Peyer's patch (tissue), 4 donors: ENCODE data around the gene CRYL1.

Experiments
- POLR2A ChIP-seq, 2 donors: fragments of 450-650 bp; IDR thresholded peaks; one replicate each; pipeline ENCODE4 v1.5.1; 2017; ENCODE audit warnings: antibody characterized with exemption in 2 of 2, mild to moderate bottlenecking in 2 of 2, moderate library complexity in 2 of 2
- TF ChIP-seq, protein P1 (sequence below), 6 experiments: fragments of 450-650 bp in 4 of 6; fragments of 200-600 bp in 2 of 6; sonication (generic) in 1 of 6; IDR thresholded peaks; one replicate each; pipeline ENCODE4 v1.5.1; 2017 to 2019; ENCODE audit warnings: antibody characterized with exemption in 6 of 6, mild to moderate bottlenecking in 3 of 6, moderate library complexity in 1 of 6

DNA sequence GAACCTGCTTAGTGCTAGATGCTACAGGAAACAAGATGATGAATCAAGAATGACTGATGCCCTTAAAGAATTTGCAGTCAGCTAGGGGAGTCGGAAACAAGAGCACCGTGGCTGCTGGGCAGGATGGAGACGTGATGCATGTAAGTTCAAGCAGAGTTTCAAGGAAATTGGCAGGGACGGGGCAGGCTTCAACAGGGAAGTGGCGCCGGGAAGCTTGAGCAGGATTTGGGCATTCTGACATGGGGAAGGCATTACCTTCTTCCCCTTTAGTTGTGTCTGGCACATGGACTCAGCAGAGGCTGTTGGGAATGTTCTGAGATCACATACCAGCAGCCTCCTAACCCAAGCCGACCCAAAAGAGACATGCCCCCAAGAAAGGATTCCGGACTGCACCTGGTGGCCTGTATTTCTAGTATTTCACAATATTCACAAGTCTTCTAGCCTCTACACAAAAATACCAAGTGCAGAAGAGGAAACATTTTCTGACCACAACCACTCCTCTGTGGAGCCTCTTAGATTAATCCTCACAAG is 138.2 kb downstream of the CRYL1 start:
- TF ChIP-seq, protein P1, sequence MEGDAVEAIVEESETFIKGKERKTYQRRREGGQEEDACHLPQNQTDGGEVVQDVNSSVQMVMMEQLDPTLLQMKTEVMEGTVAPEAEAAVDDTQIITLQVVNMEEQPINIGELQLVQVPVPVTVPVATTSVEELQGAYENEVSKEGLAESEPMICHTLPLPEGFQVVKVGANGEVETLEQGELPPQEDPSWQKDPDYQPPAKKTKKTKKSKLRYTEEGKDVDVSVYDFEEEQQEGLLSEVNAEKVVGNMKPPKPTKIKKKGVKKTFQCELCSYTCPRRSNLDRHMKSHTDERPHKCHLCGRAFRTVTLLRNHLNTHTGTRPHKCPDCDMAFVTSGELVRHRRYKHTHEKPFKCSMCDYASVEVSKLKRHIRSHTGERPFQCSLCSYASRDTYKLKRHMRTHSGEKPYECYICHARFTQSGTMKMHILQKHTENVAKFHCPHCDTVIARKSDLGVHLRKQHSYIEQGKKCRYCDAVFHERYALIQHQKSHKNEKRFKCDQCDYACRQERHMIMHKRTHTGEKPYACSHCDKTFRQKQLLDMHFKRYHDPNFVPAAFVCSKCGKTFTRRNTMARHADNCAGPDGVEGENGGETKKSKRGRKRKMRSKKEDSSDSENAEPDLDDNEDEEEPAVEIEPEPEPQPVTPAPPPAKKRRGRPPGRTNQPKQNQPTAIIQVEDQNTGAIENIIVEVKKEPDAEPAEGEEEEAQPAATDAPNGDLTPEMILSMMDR (IDR thresholded peaks at IDR 0.05), result no peak
- no peak for TF ChIP-seq POLR2A (IDR thresholded peaks at IDR 0.05)
